ENCODE data around the gene RALGPS1. TPM values are rescaled to one million over a fixed set of nuclear protein-coding genes. Genes with fewer than 3 reads are reported as not detected.

Gene RALGPS1
- total and polyA plus RNA-seq, 2 of the 13 experiments (the other 11 are each of a cell fraction or from before 2014, with no cell fraction given) = 3.7 to 6.5 TPM

DNA sequence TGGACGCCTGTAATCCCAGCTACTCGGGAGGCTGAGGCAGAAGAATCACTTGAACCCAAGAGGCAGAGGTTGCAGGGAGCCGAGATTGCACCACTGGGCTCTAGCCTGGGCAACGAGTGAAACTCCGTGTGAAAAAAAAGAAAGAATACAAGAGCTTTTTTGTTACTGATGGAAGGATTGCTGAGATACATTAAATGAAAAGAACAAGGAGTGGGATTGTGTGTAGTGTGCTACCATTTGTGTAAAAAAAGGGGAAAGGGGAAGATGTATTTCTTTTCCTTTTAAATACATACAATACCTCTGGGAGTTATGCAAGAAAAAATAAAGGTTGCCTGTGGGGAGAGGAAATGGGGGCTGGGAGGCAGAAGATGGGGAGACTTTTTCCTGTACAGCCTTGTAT lies 335.3 kb downstream of the RALGPS1 start (continued):
- TF ChIP-seq, protein P1, sequence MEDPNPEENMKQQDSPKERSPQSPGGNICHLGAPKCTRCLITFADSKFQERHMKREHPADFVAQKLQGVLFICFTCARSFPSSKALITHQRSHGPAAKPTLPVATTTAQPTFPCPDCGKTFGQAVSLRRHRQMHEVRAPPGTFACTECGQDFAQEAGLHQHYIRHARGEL (CRISPR knock-in tag; IDR thresholded peaks at IDR 0.05) = no peak

DNA sequence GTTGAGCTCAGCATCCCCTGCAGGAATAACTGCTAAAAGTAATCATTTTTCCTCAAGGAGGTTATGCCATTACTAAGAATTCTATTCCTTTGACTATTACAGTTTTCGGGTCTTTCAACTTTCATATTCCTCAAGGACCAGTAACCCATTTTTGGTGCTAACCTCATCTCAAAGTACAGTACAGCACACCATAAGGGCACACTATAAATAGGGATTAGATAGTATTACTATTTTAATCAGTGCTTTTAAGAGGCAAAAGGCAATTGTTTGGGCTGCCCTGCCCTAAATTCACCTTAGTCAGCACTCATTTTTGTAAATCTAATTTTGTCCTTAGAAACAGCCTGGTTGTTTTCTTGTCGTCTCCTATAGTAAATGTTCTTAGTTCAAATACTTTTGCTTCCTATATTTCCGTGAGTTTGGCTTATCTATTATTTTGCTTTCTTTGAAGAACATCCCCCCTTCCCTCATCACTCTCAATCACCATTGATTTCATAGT lies 336.4 kb downstream of the RALGPS1 start:
- Histone ChIP-seq H3K4me1 (ENCODE audit: insufficient read depth, low read length) (peaks cover 8% of the 10 kb centered on the region), H3K4me2 (ENCODE audit: low read depth, low read length) (no peak overlapping the region), H3K4me3 (replicated peaks in 1 of 3; ENCODE audit: insufficient read depth in 1 of 3, low read depth in 2 of 3, low read length in 3 of 3) (no peak overlapping the region), H3K36me3 (replicated peaks in 1 of 2; ENCODE audit: control insufficient read depth in 1 of 2, insufficient read depth in 2 of 2, low read length in 2 of 2) (peaks cover 1 to 4% of the 10 kb centered on the region in 2 experiments; a peak in 2 of 5 replicates), H3K79me2 (ENCODE audit: insufficient read depth, low read length) (no peaks in the 10 kb centered on the region), H3K9me3 (ENCODE audit: low read length) (no peaks in the 10 kb centered on the region), H4K20me1 (ENCODE audit: insufficient read depth, low read length) (no peaks in the 10 kb centered on the region), H3K27me3 (ENCODE audit: control insufficient read depth in 1 of 2, insufficient read depth in 2 of 2, low read length in 2 of 2) (no peaks in the 10 kb centered on the region), H3K9ac (ENCODE audit: insufficient read depth, low read depth, low read length) (no peak overlapping the region), H3K27ac (ENCODE audit: extremely low read length, insufficient read depth, low read length) (no peak overlapping the region), H2AFZ (ENCODE audit: low read length) (no peak overlapping the region)
- ChIA-PET CTCF (ENCODE audit: low intra/inter-chr PET ratio, low total read pairs) (no interaction called here), POLR2A (no interaction called here)
- in situ Hi-C loops (cut with HindIII; ENCODE audit: extremely low pct_ligation_motif_present, low pct_unique_long_range_greater_than_20kb) (no loop called here), intact Hi-C loops (cut with micrococcal nuclease; ENCODE audit: unreplicated experiment) (no loop called here)
- 94% methylated on average over 3 of the region's 3 CpGs for WGBS (ENCODE audit: low lambda C conversion rate)
- DNase-seq (ENCODE audit: low spot score) (no peak), ATAC-seq (no peak), FAIRE-seq (no peak)
- TF ChIP-seq MAFK (conservative IDR thresholded peaks at IDR 0.05 in 1 of 2, IDR thresholded peaks at IDR 0.05 in 1 of 2; ENCODE audit: low read length in 2 of 2) = peak; percentile 14 to 71; a peak in 2 of 4 replicates
- no peak for TF ChIP-seq KLF12 (CRISPR knock-in tag; IDR thresholded peaks at IDR 0.05; ENCODE audit: borderline replicate concordance)
- no peak for TF ChIP-seq GZF1 (CRISPR knock-in tag; IDR thresholded peaks at IDR 0.05)
- no peak for TF ChIP-seq POLR2AphosphoS5 (IDR thresholded peaks at IDR 0.05; ENCODE audit: low read depth, low read length)
- TF ChIP-seq MAFF (IDR thresholded peaks at IDR 0.05; ENCODE audit: low read depth, low read length) = peak; percentile 37; the same call in 1 of the 2 replicates
- TF ChIP-seq ZNF281 (CRISPR knock-in tag; IDR thresholded peaks at IDR 0.05; ENCODE audit: borderline replicate concordance) = no peak
- BruUV-seq (replicated peaks) = no TSS peak

Measured in HepG2 (cell line).